Esophagus squamous epithelium (tissue), 5 donors: ENCODE data around the gene RGMA. TPM values are rescaled to one million over a fixed set of nuclear protein-coding genes. Genes with fewer than 3 reads are reported as not detected.
A peak's percentile ranks its signal among the peaks of the same experiment; 100 is the strongest.

ENCODE experiments used
- DNase-seq: peaks from one replicate; lab custom pipeline; 2025; lab: John Stamatoyannopoulos, UW
- H3K27ac ChIP-seq, 4 donors: fragments of 200-600 bp; sonication (generic); one replicate each; pipeline ENCODE4 v1.5.1; 2016 to 2019; ENCODE audit warnings: mild to moderate bottlenecking in 1 of 4
- H3K27me3 ChIP-seq, 4 donors: fragments of 200-600 bp; sonication (generic); 1 replicate in 3 of 4; 2 replicates in 1 of 4; pipeline versions ENCODE4 v1.5.1 to v1.6.0; 2017 to 2021; ENCODE audit warnings: antibody characterized with exemption in 1 of 4
- H3K36me3 ChIP-seq, 3 donors: fragments of 200-600 bp; sonication (generic); one replicate each; pipeline ENCODE4 v1.5.1; 2016 to 2019
- H3K4me1 ChIP-seq, 3 donors: fragments of 200-600 bp; sonication (generic); one replicate each; pipeline ENCODE4 v1.5.1; 2017 to 2019
- H3K4me3 ChIP-seq, 4 donors: fragments of 200-600 bp; sonication (generic); 1 replicate in 3 of 4; 2 replicates in 1 of 4; pipeline ENCODE4 v1.5.1; 2016 to 2019; ENCODE audit warnings: mild to moderate bottlenecking in 2 of 4, moderate library complexity in 1 of 4
- H3K9me3 ChIP-seq, 3 donors: fragments of 200-600 bp; sonication (generic); one replicate each; pipeline ENCODE4 v1.5.1; 2016 to 2019
- CTCF ChIP-seq, 6 experiments: fragments of 450-650 bp in 4 of 6; fragments of 200-600 bp in 2 of 6; sonication (generic) in 2 of 6; IDR thresholded peaks; one replicate each; pipeline ENCODE4 v1.5.1; 2016 to 2019; ENCODE audit warnings: antibody characterized with exemption in 6 of 6, mild to moderate bottlenecking in 4 of 6, moderate library complexity in 4 of 6
- POLR2A ChIP-seq, 4 donors: fragments of 450-650 bp; IDR thresholded peaks; one replicate each; pipeline ENCODE4 v1.6.1; 2017; ENCODE audit warnings: antibody characterized with exemption in 4 of 4, mild to moderate bottlenecking in 4 of 4, moderate library complexity in 3 of 4
- WGBS, 2 donors: methylation state at CpG; one replicate each; pipeline ENCODE4 v1.1.5; 2018; 5-methylcytosine and 5-hydroxymethylcytosine counted together
- intact Hi-C: fragments of 100-400 bp; cut with DNase I; formaldehyde crosslinking; loops from one replicate; pipeline ENCODE4 v1.15.0; 2022
- total RNA-seq, 4 donors: library from RNA; depleted of rRNA; stranded (reverse); fragments of >200 nt; gene quantifications; one replicate each; pipeline ENCODE4 v1.1.0, GENCODE V29; 2016
- donor health status: DM: yes; HTN: yes; CAD: no.

RGMA gene
- total RNA-seq: 10 to 100 TPM; 18.8 to 74.7 (median 47.1) TPM

GRCh38 chr15:93088981-93089726 is at the start of gene RGMA:
Gene RGMA (minus strand): TSS chr15:93089211. CDS start chr15:93088932, 279 bp downstream.
- H3K27ac ChIP-seq: peak within 1 kb of the TSS; percentile 81 to 96 (median 88)
- peaks cover 0 to 56% (median 0%) of the 10 kb centered on the region in 4 donors for H3K27me3 ChIP-seq
- H3K36me3 ChIP-seq: peaks cover 0 to 9% (median 0%) of the 10 kb centered on the region in 3 donors
- no peak for DNase-seq
- intact Hi-C loops: loop anchor here (5.0 kb wide), 1 partner anchor 1033 kb away; no protein-coding TSS in a partner anchor
- peak within 1 kb of the TSS; percentile 47 to 90 (median 75) for H3K4me3 ChIP-seq
- peaks cover 13 to 73% (median 21%) of the 10 kb centered on the region in 3 donors for H3K4me1 ChIP-seq
- TF ChIP-seq CTCF (IDR thresholded peaks at IDR 0.05) (no peak), POLR2A (IDR thresholded peaks at IDR 0.05) (no peak)
- H3K9me3 ChIP-seq: no peaks in the 10 kb centered on the region
- WGBS, 2 donors: 2 to 10% methylated on average over 2 to 11 of the region's 92 CpGs

GRCh38 chr15:93136606-93137005 is 47.6 kb upstream of the RGMA start:
- no peak overlapping the region for H3K27ac ChIP-seq
- no peak for DNase-seq
- no peaks in the 10 kb centered on the region for H3K27me3 ChIP-seq
- no peak for TF ChIP-seq CTCF (IDR thresholded peaks at IDR 0.05)
- H3K9me3 ChIP-seq: no peaks in the 10 kb centered on the region
- H3K36me3 ChIP-seq: no peaks in the 10 kb centered on the region
- WGBS, 2 donors: 80 to 81% methylated on average over 7 of the region's 7 CpGs
- H3K4me1 ChIP-seq: no peaks in the 10 kb centered on the region
- intact Hi-C loops: no loop called here
- H3K4me3 ChIP-seq: no peak overlapping the region

- Histone ChIP-seq H3K4me3 (no peak overlapping the region), H3K27me3 (no peaks in the 10 kb centered on the region), H3K36me3 (no peaks in the 10 kb centered on the region), H3K4me1 (no peaks in the 10 kb centered on the region), H3K27ac (no peak overlapping the region), H3K9me3 (no peaks in the 10 kb centered on the region)
- DNase-seq: no peak
- intact Hi-C loops: no loop called here
- TF ChIP-seq POLR2A (IDR thresholded peaks at IDR 0.05) (no peak), CTCF (IDR thresholded peaks at IDR 0.05) (no peak)
- 78 to 95% methylated on average over 2 to 3 of the region's 3 CpGs for WGBS, 2 donors
These were observed 47.0 kb upstream of the RGMA start for GRCh38 chr15:93135997-93136397.

- no peak for TF ChIP-seq POLR2A (IDR thresholded peaks at IDR 0.05)
- no peak for TF ChIP-seq CTCF (IDR thresholded peaks at IDR 0.05)
- DNase-seq: no peak
- Histone ChIP-seq H3K4me1 (no peaks in the 10 kb centered on the region), H3K27me3 (no peaks in the 10 kb centered on the region), H3K36me3 (no peaks in the 10 kb centered on the region), H3K9me3 (no peaks in the 10 kb centered on the region), H3K27ac (no peak overlapping the region), H3K4me3 (no peak overlapping the region)
- 78% methylated on average over 3 of the region's 3 CpGs; no CpG with 5 or more reads in 1 of the 2 donors for WGBS, 2 donors
- intact Hi-C loops: no loop called here
These were observed 46.4 kb upstream of the RGMA start for GRCh38 chr15:93135459-93135858.

- DNase-seq: no peak
- H3K9me3 ChIP-seq: no peaks in the 10 kb centered on the region
- no peaks in the 10 kb centered on the region for H3K27me3 ChIP-seq
- intact Hi-C loops: no loop called here
- no peaks in the 10 kb centered on the region for H3K36me3 ChIP-seq
- peaks cover 0 to 5% (median 0%) of the 10 kb centered on the region in 3 donors for H3K4me1 ChIP-seq
- WGBS, 2 donors: 83 to 88% methylated on average over 9 to 10 of the region's 10 CpGs
- H3K4me3 ChIP-seq: no peak overlapping the region
- no peak for TF ChIP-seq CTCF (IDR thresholded peaks at IDR 0.05)
- no peak for TF ChIP-seq POLR2A (IDR thresholded peaks at IDR 0.05)
- H3K27ac ChIP-seq: no peak overlapping the region
These were observed 42.6 kb upstream of the RGMA start for GRCh38 chr15:93131485-93132095.
